NOMO-1 (cell line): ENCODE results near the gene TMEM163.

Source experiments
- DNase-seq, 2 experiments: peaks; one replicate each; lab custom pipeline; 2025; ENCODE audit not compliant: unreplicated experiment in 2 of 2; lab: John Stamatoyannopoulos, UW

TMEM163 gene

GRCh38 chr2:134462791-134463698 lies 255.8 kb downstream of the TMEM163 start:
- no peak for DNase-seq

GRCh38 chr2:134462275-134462674 lies 256.5 kb downstream of the TMEM163 start:
- no peak for DNase-seq

- no peak for DNase-seq
Measured at GRCh38 chr2:134461511-134461910, 257.3 kb downstream of the TMEM163 start.

- peak in 1 of 2 experiments; percentile 11 for DNase-seq
Measured at GRCh38 chr2:134460583-134460998, 258.2 kb downstream of the TMEM163 start.

- no peak for DNase-seq
Measured at GRCh38 chr2:134459706-134460406, 258.9 kb downstream of the TMEM163 start.

GRCh38 chr2:134458950-134459349 lies 259.9 kb downstream of the TMEM163 start:
- DNase-seq, result no peak

GRCh38 chr2:134458473-134458853 lies 260.3 kb downstream of the TMEM163 start:
- no peak for DNase-seq

GRCh38 chr2:134457765-134458472 lies 260.9 kb downstream of the TMEM163 start:
- DNase-seq, result no peak

GRCh38 chr2:134457353-134457752 lies 261.4 kb downstream of the TMEM163 start:
- no peak for DNase-seq

- no peak for DNase-seq
Measured at GRCh38 chr2:134455426-134455825, 263.4 kb downstream of the TMEM163 start.

- DNase-seq, result no peak
Measured at GRCh38 chr2:134454931-134455330, 263.9 kb downstream of the TMEM163 start.

- no peak for DNase-seq
Measured at GRCh38 chr2:134454426-134454825, 264.4 kb downstream of the TMEM163 start.

GRCh38 chr2:134453973-134454372 lies 264.8 kb downstream of the TMEM163 start:
- DNase-seq, result no peak

- no peak for DNase-seq
Measured at GRCh38 chr2:134453476-134453875, 265.3 kb downstream of the TMEM163 start.

GRCh38 chr2:134452042-134452733 lies 266.6 kb downstream of the TMEM163 start:
- DNase-seq, result no peak

GRCh38 chr2:134451347-134451630 lies 267.5 kb downstream of the TMEM163 start:
- DNase-seq, result no peak

- DNase-seq, result no peak
Measured at GRCh38 chr2:134449751-134450513, 268.9 kb downstream of the TMEM163 start.

- DNase-seq, result no peak
Measured at GRCh38 chr2:134449157-134449556, 269.6 kb downstream of the TMEM163 start.

GRCh38 chr2:134448650-134449049 lies 270.1 kb downstream of the TMEM163 start:
- DNase-seq, result no peak

GRCh38 chr2:134447669-134448068 lies 271.1 kb downstream of the TMEM163 start:
- no peak for DNase-seq
